HepG2 (cell line): ENCODE results near the gene MYCBPAP. TPM values are rescaled to one million over a fixed set of nuclear protein-coding genes. Genes with fewer than 3 reads are reported as not detected.

Experiments
- AKAP8 ChIP-seq: sonication (generic); formaldehyde crosslinking; IDR thresholded peaks from 2 replicates; pipeline ENCODE4 v1.5.1; 2020; ENCODE audit warnings: mild to moderate bottlenecking, missing genetic modification reagents
- ATF5 ChIP-seq: sonication (generic); formaldehyde crosslinking; IDR thresholded peaks from 2 replicates; pipeline ENCODE4 v1.4.0; 2020; ENCODE audit warnings: mild to moderate bottlenecking, low read depth, missing genetic modification reagents
- CCAR2 ChIP-seq: fragments of 200-400 bp; formaldehyde crosslinking; optimal IDR thresholded peaks from 2 replicates; pipeline ENCODE3; 2018; ENCODE audit warnings: low read depth, mild to moderate bottlenecking, low read length, moderate library complexity
- CSRNP2 ChIP-seq: sonication (generic); formaldehyde crosslinking; conservative IDR thresholded peaks from 2 replicates; pipeline ENCODE4 v1.8.0; 2022; ENCODE audit warnings: low read depth, missing genetic modification reagents
- HES4 ChIP-seq: sonication (generic); formaldehyde crosslinking; IDR thresholded peaks from 2 replicates; pipeline ENCODE4 v1.9.0; 2021; ENCODE audit warnings: mild to moderate bottlenecking, missing genetic modification reagents, borderline replicate concordance
- IRX3 ChIP-seq: sonication (generic); formaldehyde crosslinking; IDR thresholded peaks from 2 replicates; pipeline ENCODE4 v1.8.1; 2023; ENCODE audit warnings: mild to moderate bottlenecking, low read depth, missing genetic modification reagents, borderline replicate concordance
- KMT2A ChIP-seq: sonication (generic); formaldehyde crosslinking; IDR thresholded peaks from 2 replicates; pipeline ENCODE4 v1.4.0; 2020; ENCODE audit warnings: missing genetic modification reagents
- MTA1 ChIP-seq: sonication (generic); formaldehyde crosslinking; IDR thresholded peaks from 2 replicates; pipeline ENCODE4 v1.4.0; 2020; ENCODE audit warnings: missing genetic modification reagents, mild to moderate bottlenecking, borderline replicate concordance
- PHB2 ChIP-seq: fragments of 450-650 bp; IDR thresholded peaks from 2 replicates; pipeline ENCODE4 v1.6.1; 2018; ENCODE audit not compliant: partially characterized antibody
- PITX1 ChIP-seq: sonication (generic); formaldehyde crosslinking; IDR thresholded peaks from 2 replicates; pipeline ENCODE4 v1.5.1; 2020; ENCODE audit warnings: mild to moderate bottlenecking, missing genetic modification reagents
- POLR2AphosphoS2 ChIP-seq: IDR thresholded peaks from 2 replicates; pipeline ENCODE4 v1.6.1; 2011; ENCODE audit warnings: low read depth, low read length, improper control_type of control experiment
- SAP130 ChIP-seq: IDR thresholded peaks from 2 replicates; pipeline ENCODE4 v1.6.1; 2016; ENCODE audit warnings: low read depth
- TAF1 ChIP-seq: sonication (generic); formaldehyde crosslinking; IDR thresholded peaks from 2 replicates; pipeline ENCODE4 v1.4.0; 2020; ENCODE audit warnings: missing genetic modification reagents
- TFE3 ChIP-seq: IDR thresholded peaks from 2 replicates; pipeline ENCODE4 v1.6.1; 2016
- ZEB1 ChIP-seq: IDR thresholded peaks from 2 replicates; pipeline ENCODE4 v1.6.1; 2012; ENCODE audit warnings: mild to moderate bottlenecking, low read depth, inconsistent platforms; ENCODE audit not compliant: insufficient replicate concordance
- ZNF512 ChIP-seq: sonication (generic); formaldehyde crosslinking; IDR thresholded peaks from 2 replicates; pipeline ENCODE4 v1.4.0; 2020; ENCODE audit warnings: mild to moderate bottlenecking, missing genetic modification reagents
- ZNF614 ChIP-seq: IDR thresholded peaks from 2 replicates; pipeline ENCODE4 v1.6.1; 2018; ENCODE audit warnings: missing biosample characterization, missing genetic modification reagents, inconsistent platforms, borderline replicate concordance
- ZNF652 ChIP-seq: IDR thresholded peaks from 2 replicates; pipeline ENCODE4 v1.6.1; 2016; ENCODE audit warnings: low read depth, borderline replicate concordance
- ZNF713 ChIP-seq: sonication (generic); formaldehyde crosslinking; IDR thresholded peaks from 2 replicates; pipeline ENCODE4 v1.4.0; 2020; ENCODE audit warnings: mild to moderate bottlenecking, missing genetic modification reagents
- ZZZ3 ChIP-seq: sonication (generic); formaldehyde crosslinking; IDR thresholded peaks from 2 replicates; pipeline ENCODE4 v1.4.0; 2020; ENCODE audit warnings: missing genetic modification reagents, mild to moderate bottlenecking, borderline replicate concordance
- polyA plus RNA-seq, 8 experiments: library from polyadenylated mRNA; depleted of rRNA in 3 of 8; stranded (reverse) in 7 of 8; unstranded in 1 of 8; fragments of >200 nt; fragmentation: Illumina TruSeq in 4 of 8; extraction: Trizol in 4 of 8; gene quantifications; 2 replicates each; pipeline versions ENCODE4 v1.2.1 to v1.2.3, GENCODE V29; 2011 to 2016; ENCODE audit warnings: low read depth in 4 of 8, missing spikeins in 1 of 8, mixed read lengths in 1 of 8; ENCODE audit not compliant: insufficient read depth in 1 of 8
- total RNA-seq, 5 experiments: library from RNA; depleted of rRNA; stranded (reverse); fragments of >200 nt; fragmentation: Illumina TruSeq; extraction: Trizol; gene quantifications; 2 replicates each; pipeline ENCODE4 v1.2.3, GENCODE V29; 2016; ENCODE audit warnings: low read depth in 1 of 5
- TF ChIP-seq, protein P1 (sequence below): IDR thresholded peaks from 2 replicates; pipeline ENCODE4 v1.6.1; 2016; ENCODE audit warnings: control low read depth
- TF ChIP-seq, protein P2 (sequence below): IDR thresholded peaks from 2 replicates; pipeline ENCODE4 v1.6.1; 2016; ENCODE audit warnings: low read depth, borderline replicate concordance

The MYCBPAP gene
- total and polyA plus RNA-seq, 2 of the 13 experiments (the other 11 are each of a cell fraction or from before 2014, with no cell fraction given) = 0.22 to 0.24 TPM

- TF ChIP-seq, protein P1, sequence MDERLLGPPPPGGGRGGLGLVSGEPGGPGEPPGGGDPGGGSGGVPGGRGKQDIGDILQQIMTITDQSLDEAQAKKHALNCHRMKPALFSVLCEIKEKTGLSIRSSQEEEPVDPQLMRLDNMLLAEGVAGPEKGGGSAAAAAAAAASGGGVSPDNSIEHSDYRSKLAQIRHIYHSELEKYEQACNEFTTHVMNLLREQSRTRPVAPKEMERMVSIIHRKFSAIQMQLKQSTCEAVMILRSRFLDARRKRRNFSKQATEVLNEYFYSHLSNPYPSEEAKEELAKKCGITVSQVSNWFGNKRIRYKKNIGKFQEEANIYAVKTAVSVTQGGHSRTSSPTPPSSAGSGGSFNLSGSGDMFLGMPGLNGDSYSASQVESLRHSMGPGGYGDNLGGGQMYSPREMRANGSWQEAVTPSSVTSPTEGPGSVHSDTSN (CRISPR knock-in tag) = no peak
- TF ChIP-seq IRX3 (CRISPR knock-in tag) = 0 out of 2 replicates have a peak, but pooled peaks have one; percentile 60
- no peak for TF ChIP-seq ZEB1
- TF ChIP-seq PHB2 = no peak
- peak; percentile 70; the same call in 1 of the 2 replicates for TF ChIP-seq ZNF512 (CRISPR knock-in tag)
- TF ChIP-seq CSRNP2 = no peak; the same call in 1 of the 2 replicates
- TF ChIP-seq ZNF652 (CRISPR knock-in tag) = no peak
- TF ChIP-seq TAF1 = peak; percentile 66
- TF ChIP-seq AKAP8 (CRISPR knock-in tag) = peak; percentile 91; the same call in 1 of the 2 replicates
- no peak; the same call in 1 of the 2 replicates for TF ChIP-seq HES4
- TF ChIP-seq MTA1 (CRISPR knock-in tag) = peak; percentile 86
- TF ChIP-seq ZNF713 (CRISPR knock-in tag) = peak; percentile 98
- peak; percentile 69; the same call in 1 of the 2 replicates for TF ChIP-seq KMT2A
- peak; percentile 96 for TF ChIP-seq SAP130
- TF ChIP-seq CCAR2 = no peak
- peak; percentile 84; the same call in 1 of the 2 replicates for TF ChIP-seq ZZZ3 (CRISPR knock-in tag)
- peak; percentile 9; the same call in 1 of the 2 replicates for TF ChIP-seq PITX1 (CRISPR knock-in tag)
- TF ChIP-seq ATF5 (CRISPR knock-in tag) = peak; percentile 89; the same call in 1 of the 2 replicates
- TF ChIP-seq ZNF614 (CRISPR knock-in tag) = peak; percentile 73; the same call in 1 of the 2 replicates
- peak; percentile 51 for TF ChIP-seq TFE3 (CRISPR knock-in tag)
- TF ChIP-seq, protein P2, sequence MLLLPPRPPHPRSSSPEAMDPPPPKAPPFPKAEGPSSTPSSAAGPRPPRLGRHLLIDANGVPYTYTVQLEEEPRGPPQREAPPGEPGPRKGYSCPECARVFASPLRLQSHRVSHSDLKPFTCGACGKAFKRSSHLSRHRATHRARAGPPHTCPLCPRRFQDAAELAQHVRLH (CRISPR knock-in tag) = 0 out of 2 replicates have a peak, but pooled peaks have one; percentile 84
- TF ChIP-seq POLR2AphosphoS2 = no peak
These were observed 29.6 kb upstream of the MYCBPAP start, which contains the start of gene RSAD1 (continued) for GRCh38 chr17:50478391-50479381.
